Fibroblast of skin of left quadriceps (primary cell): ENCODE measurements around the gene ATG7.
A peak's percentile ranks its signal among the peaks of the same experiment; 100 is the strongest.
"Not testable (repeated sequence)": the region's sequence is repeated elsewhere in the genome, so short reads cannot be mapped to it uniquely, and the experiment has no call there.

Experiments
- DNase-seq, 2 experiments: peaks; one replicate each; pipeline ENCODE4 v3.0.0-alpha.2; 2013; ENCODE audit warnings: low read depth in 2 of 2

The ATG7 gene

GRCh38 chr3:11254876-11255275 is 17.3 kb upstream of the ATG7 start:
- DNase-seq, result no peak

GRCh38 chr3:11255537-11255936 is 16.7 kb upstream of the ATG7 start:
- DNase-seq, result not testable (repeated sequence)

- DNase-seq, result no peak
These were observed 13.2 kb upstream of the ATG7 start for GRCh38 chr3:11258958-11259357.

GRCh38 chr3:11260460-11260859 is 11.7 kb upstream of the ATG7 start:
- no peak for DNase-seq

GRCh38 chr3:11269007-11269406 is 3.2 kb upstream of the ATG7 start:
- no peak for DNase-seq

- DNase-seq, result no peak
These were observed 843 bp downstream of the ATG7 start for GRCh38 chr3:11272906-11273574.

- DNase-seq, result no peak
These were observed 1.7 kb downstream of the ATG7 start for GRCh38 chr3:11273891-11274291.

GRCh38 chr3:11274566-11275142 is 2.5 kb downstream of the ATG7 start:
- DNase-seq, result no peak

- no peak for DNase-seq
These were observed 3.7 kb downstream of the ATG7 start for GRCh38 chr3:11275926-11276325.

GRCh38 chr3:11276901-11277300 is 4.7 kb downstream of the ATG7 start:
- DNase-seq, result no peak

- peak; percentile 47 to 50 for DNase-seq
These were observed 10.3 kb downstream of the ATG7 start for GRCh38 chr3:11282250-11283138.

GRCh38 chr3:11283139-11283475 is 10.9 kb downstream of the ATG7 start:
- DNase-seq, result no peak

GRCh38 chr3:11284011-11284410 is 11.8 kb downstream of the ATG7 start:
- no peak for DNase-seq

GRCh38 chr3:11285471-11285870 is 13.3 kb downstream of the ATG7 start:
- DNase-seq, result no peak

GRCh38 chr3:11287404-11287803 is 15.2 kb downstream of the ATG7 start:
- peak in 1 of 2 experiments; percentile 22 for DNase-seq

- no peak for DNase-seq
These were observed 15.9 kb downstream of the ATG7 start for GRCh38 chr3:11288021-11288491.

- peak; percentile 92 for DNase-seq
These were observed 16.8 kb downstream of the ATG7 start for GRCh38 chr3:11288786-11289637.

GRCh38 chr3:11289864-11290263 is 17.7 kb downstream of the ATG7 start:
- DNase-seq, result no peak

GRCh38 chr3:11290743-11291680 is 18.8 kb downstream of the ATG7 start:
- DNase-seq, result no peak

- DNase-seq, result no peak
These were observed 19.6 kb downstream of the ATG7 start for GRCh38 chr3:11291808-11292207.

- no peak for DNase-seq
These were observed 24.9 kb downstream of the ATG7 start for GRCh38 chr3:11297126-11297525.
